ENCODE results near the gene REC8. TPM values are rescaled to one million over a fixed set of nuclear protein-coding genes. Genes with fewer than 3 reads are reported as not detected.

REC8 gene
- total RNA-seq, 1 donor from 2014 or later = 9.6 TPM

DNA sequence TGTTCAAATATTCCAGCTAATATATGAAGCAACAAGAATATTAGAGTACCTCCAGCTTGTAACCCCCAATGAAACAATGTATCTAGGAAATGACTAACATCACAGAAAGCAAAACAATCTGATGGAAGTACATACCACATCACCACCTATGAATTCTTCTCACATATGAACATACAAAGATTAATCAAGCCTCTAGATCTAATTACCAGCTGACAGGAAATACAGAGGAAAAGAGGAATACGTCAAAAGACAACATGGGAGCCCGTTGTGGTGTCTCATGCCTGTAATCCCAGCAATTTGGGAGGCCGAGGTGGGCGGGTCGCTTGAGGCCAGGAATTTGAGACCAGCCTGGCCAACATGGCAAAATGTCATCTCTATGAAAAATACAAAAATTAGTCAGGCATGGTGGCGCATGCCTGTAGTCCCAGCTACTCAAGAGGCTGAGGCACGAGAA, 52.8 kb downstream of the REC8 start:
- no peak overlapping the region for H3K27ac ChIP-seq
- DNase-seq (ENCODE audit: low spot score in 2 of 2) = peak in 1 of 2 donors; percentile 41
- no peaks in the 10 kb centered on the region for H3K9me3 ChIP-seq
- H3K4me1 ChIP-seq = no peaks in the 10 kb centered on the region
- H3K36me3 ChIP-seq = peaks cover 2 to 15% of the 10 kb centered on the region in 2 donors
- intact Hi-C loops (cut with DNase I) = no loop called here
- no peaks in the 10 kb centered on the region for H3K27me3 ChIP-seq
- no peak overlapping the region for H3K4me3 ChIP-seq
- TF ChIP-seq, protein P1, sequence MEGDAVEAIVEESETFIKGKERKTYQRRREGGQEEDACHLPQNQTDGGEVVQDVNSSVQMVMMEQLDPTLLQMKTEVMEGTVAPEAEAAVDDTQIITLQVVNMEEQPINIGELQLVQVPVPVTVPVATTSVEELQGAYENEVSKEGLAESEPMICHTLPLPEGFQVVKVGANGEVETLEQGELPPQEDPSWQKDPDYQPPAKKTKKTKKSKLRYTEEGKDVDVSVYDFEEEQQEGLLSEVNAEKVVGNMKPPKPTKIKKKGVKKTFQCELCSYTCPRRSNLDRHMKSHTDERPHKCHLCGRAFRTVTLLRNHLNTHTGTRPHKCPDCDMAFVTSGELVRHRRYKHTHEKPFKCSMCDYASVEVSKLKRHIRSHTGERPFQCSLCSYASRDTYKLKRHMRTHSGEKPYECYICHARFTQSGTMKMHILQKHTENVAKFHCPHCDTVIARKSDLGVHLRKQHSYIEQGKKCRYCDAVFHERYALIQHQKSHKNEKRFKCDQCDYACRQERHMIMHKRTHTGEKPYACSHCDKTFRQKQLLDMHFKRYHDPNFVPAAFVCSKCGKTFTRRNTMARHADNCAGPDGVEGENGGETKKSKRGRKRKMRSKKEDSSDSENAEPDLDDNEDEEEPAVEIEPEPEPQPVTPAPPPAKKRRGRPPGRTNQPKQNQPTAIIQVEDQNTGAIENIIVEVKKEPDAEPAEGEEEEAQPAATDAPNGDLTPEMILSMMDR (IDR thresholded peaks at IDR 0.05) = no peak

DNA sequence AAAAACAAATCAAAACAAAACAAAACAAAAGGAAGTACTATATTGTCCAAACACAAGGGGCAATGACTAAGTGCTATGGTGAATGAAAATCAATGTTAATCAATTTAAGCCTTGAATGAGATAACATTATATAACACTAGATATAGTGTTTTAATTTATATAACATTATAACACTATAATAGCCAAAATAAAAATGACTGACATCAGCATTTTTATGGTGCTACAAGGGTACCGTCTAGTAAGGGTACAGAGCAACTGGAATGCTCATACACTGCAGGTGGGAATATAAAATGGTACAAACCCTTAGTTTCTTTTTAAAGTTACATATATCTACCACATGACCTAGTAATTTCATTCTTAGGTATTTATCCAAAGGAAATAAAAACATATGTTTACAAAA, 54.6 kb downstream of the REC8 start:
- peaks cover 2 to 15% of the 10 kb centered on the region in 2 donors for H3K36me3 ChIP-seq
- TF ChIP-seq, protein P1 (IDR thresholded peaks at IDR 0.05) = no peak
- H3K27me3 ChIP-seq = no peaks in the 10 kb centered on the region
- intact Hi-C loops (cut with DNase I) = no loop called here
- DNase-seq (ENCODE audit: low spot score in 2 of 2) = no peak
- no peaks in the 10 kb centered on the region for H3K9me3 ChIP-seq
- H3K4me3 ChIP-seq = no peak overlapping the region
- peaks cover 2 to 8% of the 10 kb centered on the region in 2 donors for H3K4me1 ChIP-seq
- H3K27ac ChIP-seq = no peak overlapping the region

DNA sequence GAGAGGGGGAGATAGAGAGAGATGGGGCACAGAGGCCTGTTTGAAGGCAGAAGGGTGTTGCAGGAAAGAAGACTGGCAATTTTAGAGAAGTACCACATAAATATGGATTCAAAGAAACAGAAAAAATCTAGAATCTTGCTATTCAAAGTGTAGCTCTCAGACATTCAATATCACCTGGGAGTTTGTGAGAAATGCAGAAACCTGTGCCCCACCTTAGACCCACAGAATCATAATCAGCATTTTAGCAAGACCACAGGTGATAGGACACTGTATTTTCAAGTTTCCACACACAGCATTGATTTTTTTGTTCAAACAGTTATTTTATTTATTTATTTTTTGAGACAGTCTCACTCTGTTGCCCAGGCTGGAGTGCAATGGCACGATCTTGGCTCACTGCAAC, 57.0 kb downstream of the REC8 start:
- DNase-seq (ENCODE audit: low spot score in 2 of 2) = peak in 1 of 2 donors; percentile 21
- Histone ChIP-seq H3K36me3 (peaks cover 2 to 15% of the 10 kb centered on the region in 2 donors), H3K9me3 (no peaks in the 10 kb centered on the region), H3K27me3 (no peaks in the 10 kb centered on the region), H3K4me1 (peaks cover 10 to 16% of the 10 kb centered on the region in 2 donors), H3K27ac (no peak overlapping the region), H3K4me3 (no peak overlapping the region)
- TF ChIP-seq, protein P1 (IDR thresholded peaks at IDR 0.05) = no peak
- intact Hi-C loops (cut with DNase I) = no loop called here

Other genes starting within 250 kb of the REC8 start
- 9.8 TPM for gene DHRS4, start 218.3 kb upstream of the REC8 start, total RNA-seq
- 31.5 TPM for gene DHRS4L2, start 183.2 kb upstream of the REC8 start, total RNA-seq
- gene CARMIL3, start 120.1 kb upstream of the REC8 start, total RNA-seq = not detected
- gene CPNE6, start 100.5 kb upstream of the REC8 start, total RNA-seq = not detected
- gene PCK2, start 77.8 kb upstream of the REC8 start, total RNA-seq = 26.1 TPM
- gene DCAF11, start 57.3 kb upstream of the REC8 start, total RNA-seq = 52.3 TPM
- gene NRL, start 57.1 kb upstream of the REC8 start, total RNA-seq = not detected
- gene FITM1, start 41.4 kb upstream of the REC8 start, total RNA-seq = not detected
- gene PSME1, start 35.9 kb upstream of the REC8 start, total RNA-seq = 55.5 TPM
- gene EMC9, start 30.5 kb upstream of the REC8 start, total RNA-seq = 3.4 TPM
- 100 TPM for gene PSME2, start 25.5 kb upstream of the REC8 start, total RNA-seq
- 182 TPM for gene RNF31, start 24.6 kb upstream of the REC8 start, total RNA-seq
- gene IRF9, start 10.8 kb upstream of the REC8 start, total RNA-seq = 24.7 TPM
- gene IPO4, start 16.7 kb downstream of the REC8 start, total RNA-seq = 140 TPM
- 86.5 TPM for gene TM9SF1, start 23.4 kb downstream of the REC8 start, total RNA-seq
- gene TSSK4, start 33.6 kb downstream of the REC8 start, total RNA-seq = not detected
- gene CHMP4A, start 41.4 kb downstream of the REC8 start, total RNA-seq = 27.0 TPM
- gene MDP1, start 44.0 kb downstream of the REC8 start, total RNA-seq = 58.8 TPM
- gene NEDD8, start 60.3 kb downstream of the REC8 start, total RNA-seq = 72.8 TPM
- 37.5 TPM for gene GMPR2, start 60.8 kb downstream of the REC8 start, total RNA-seq
- gene TINF2, start 70.5 kb downstream of the REC8 start, total RNA-seq = 70.0 TPM
- gene TGM1, start 91.1 kb downstream of the REC8 start, total RNA-seq = 1.7 TPM
- 54.9 TPM for gene RABGGTA, start 99.5 kb downstream of the REC8 start, total RNA-seq
- 100 TPM for gene DHRS1, start 127.7 kb downstream of the REC8 start, total RNA-seq
- gene NOP9, start 127.8 kb downstream of the REC8 start, total RNA-seq = 33.5 TPM
- gene CIDEB, start 135.9 kb downstream of the REC8 start, total RNA-seq = 72.8 TPM
- gene LTB4R2, start 138.1 kb downstream of the REC8 start, total RNA-seq = 3.0 TPM
- 3.6 TPM for gene LTB4R, start 139.4 kb downstream of the REC8 start, total RNA-seq
- gene ADCY4, start 163.0 kb downstream of the REC8 start, total RNA-seq = 143 TPM
- 2.3 TPM for gene RIPK3, start 167.9 kb downstream of the REC8 start, total RNA-seq
- 58.9 TPM for gene NFATC4, start 196.1 kb downstream of the REC8 start, total RNA-seq
- 23.1 TPM for gene NYNRIN, start 226.9 kb downstream of the REC8 start, total RNA-seq